DMS79 (cell line): ENCODE results near the gene ZBTB7C.
A peak's percentile ranks its signal among the peaks of the same experiment; 100 is the strongest.

Experiments
- DNase-seq: peaks from one replicate; lab custom pipeline; 2025; lab: John Stamatoyannopoulos, UW

Gene ZBTB7C

DNA sequence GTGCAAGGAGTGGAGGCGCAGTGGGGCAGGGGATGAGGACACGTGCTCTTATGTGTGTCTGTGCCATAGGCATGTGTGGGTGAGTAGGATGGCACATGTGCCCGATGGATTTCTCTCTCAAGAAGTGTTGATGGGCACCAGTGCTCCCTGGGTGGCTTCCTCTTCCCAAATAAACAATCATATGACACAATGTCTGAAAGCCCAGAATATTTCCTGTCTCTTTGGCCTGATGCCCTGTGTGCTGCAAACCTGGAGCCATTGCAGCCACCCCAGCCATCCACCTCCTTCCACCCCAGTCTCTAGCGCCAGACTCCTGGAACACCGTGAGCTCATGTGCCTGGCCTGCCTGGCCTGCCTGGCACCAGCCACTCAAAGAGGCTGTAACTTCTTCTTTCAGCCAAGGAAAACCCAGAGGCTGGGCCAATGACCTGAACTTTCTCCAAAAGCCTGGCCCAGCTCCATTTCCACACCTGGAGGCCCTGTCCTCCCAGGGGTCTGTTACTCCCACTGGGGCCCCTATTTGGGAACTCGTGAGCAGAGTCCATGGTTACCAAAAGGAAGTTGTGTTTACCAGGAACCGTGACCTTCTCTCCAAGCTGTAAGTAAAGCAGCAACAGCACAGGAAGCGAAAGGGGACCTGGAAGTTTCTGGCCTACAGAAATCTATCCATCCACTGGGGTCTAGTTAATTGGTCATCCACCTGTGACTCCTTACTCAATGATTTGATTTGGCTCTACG is 9.5 kb upstream of the ZBTB7C start:
- no peak for DNase-seq

DNA sequence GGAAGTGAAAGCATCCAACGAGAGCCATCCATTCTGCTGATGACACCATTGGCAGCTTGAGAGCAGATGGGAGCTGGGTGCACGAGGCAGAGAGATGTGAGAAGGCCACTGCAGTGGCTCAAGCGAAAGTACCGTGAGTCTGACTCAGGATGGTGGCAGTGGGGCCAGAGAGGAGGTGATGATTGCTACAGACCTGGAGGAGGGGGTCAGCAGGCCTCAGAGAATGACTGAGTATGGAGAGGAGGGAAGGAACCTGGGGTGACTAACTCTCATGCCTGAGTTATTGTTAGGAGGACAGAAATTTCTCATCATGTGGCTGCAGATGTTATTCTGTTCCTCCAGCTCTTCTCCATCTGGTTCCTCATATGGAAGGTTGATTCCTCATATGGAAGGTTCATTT is 8.8 kb upstream of the ZBTB7C start:
- no peak for DNase-seq

GRCh38 chr18:48413342-48413741 is 4.2 kb upstream of the ZBTB7C start:
- no peak for DNase-seq

GRCh38 chr18:48412339-48412929 is 3.3 kb upstream of the ZBTB7C start:
- DNase-seq, result peak; percentile 5

DNA sequence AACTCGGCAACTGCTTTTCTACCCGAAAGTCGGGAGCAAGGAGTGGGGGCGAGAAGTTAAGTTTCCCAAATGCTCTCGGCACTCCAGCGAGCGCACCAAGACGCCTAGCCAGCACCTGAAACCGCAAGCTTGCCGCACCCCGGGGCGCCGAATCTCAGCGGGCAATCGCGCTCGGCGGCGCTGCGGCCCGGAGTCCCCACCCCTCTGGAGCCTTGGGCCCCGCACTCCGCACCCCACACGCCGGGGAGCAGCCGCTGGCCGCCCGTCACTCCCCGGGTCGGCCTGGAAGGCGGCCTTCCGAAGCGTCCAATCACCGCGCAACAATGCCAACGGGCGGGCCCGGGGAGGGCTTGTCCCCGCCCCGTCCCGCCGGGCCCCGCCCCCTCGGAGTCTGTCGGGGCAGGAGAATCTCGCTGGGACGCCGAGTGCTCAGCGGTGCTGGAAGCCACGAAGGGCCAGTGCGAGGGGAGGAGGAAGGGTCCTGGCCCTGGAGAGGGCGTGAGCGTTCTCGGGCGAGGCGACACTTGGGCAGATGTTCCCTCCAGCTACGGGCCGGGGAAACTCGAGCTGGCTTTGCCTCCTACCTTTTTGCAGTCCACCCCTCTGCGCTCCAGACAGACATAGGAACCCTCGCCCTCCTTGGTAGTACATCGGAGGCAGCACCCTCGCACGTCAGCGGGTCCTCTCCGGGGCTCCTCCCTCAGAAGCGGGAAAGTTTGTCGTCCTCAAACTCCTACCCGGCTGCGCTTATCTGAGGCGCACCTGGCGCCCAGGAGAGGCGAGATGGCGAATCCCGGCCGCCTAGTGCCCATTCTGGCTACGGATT is 1.1 kb upstream of the ZBTB7C start:
- peak; percentile 76 for DNase-seq

DNA sequence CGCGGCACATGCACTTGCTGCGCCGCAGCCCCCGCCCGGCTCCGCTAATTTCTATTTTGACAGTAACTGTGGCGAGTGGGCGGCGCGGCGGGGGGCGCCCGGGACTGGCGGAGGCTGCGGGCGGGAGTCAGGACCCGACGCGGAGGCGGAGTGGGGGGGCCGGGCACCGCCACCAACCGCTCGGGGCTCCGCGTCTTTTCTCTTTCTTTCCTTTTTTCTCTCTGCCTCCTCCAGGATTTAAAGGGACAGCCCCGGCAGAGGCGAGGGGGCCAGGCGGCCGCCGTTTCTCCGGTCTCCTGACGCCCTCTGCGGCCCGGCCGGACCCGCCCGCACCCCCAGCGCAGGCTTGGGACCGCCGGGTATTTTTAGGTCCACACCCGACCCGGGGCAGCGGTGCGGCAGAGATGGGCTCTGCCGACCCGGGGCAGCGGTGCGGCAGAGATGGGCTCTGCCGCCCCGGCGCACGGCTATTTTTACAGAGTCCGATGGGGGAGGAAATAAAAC is 460 bp upstream of the ZBTB7C start:
- peak; percentile 46 for DNase-seq

GRCh38 chr18:48408111-48408726 is 964 bp downstream of the ZBTB7C start:
- DNase-seq, result peak; percentile 14

GRCh38 chr18:48407358-48407757 is 1.8 kb downstream of the ZBTB7C start:
- DNase-seq, result no peak

- no peak for DNase-seq
Observed at GRCh38 chr18:48405978-48406377, 3.2 kb downstream of the ZBTB7C start.

DNA sequence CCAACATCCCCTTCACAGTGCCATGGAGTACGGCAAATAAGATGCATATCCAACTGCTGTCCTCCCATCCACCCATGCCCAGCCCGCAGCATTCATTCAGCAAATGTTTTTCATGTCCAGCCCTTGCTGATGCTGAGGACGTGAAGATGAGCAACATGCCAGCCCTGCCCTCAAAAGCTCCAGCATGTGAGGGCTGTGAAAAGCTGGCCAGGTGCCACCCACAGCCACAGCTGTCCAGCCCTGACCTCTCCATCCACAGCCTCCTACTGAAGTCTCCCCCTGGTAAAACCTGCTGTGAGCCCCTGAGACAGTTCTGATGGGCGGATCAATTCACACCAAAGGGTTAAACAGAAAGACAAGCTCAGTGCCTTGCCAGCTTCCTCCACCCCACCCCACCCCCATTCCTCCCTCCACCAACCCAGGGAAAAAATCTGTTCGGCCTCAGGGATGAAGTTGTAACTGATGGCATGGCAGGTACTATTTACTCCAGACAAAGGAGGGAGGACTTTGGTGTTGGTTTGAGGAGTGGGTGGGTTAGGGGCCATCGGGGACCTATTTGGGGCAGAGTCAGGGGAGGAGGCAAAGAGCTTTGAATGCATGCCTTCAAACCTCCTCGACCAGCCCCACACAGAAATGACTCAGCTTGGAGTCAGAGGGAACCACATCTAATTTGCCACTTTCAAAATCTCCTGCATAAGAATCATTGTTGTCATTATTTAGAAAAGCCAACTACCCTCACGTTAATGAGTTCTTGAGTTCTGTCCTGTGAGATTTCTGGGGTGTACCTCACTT is 4.3 kb downstream of the ZBTB7C start:
- DNase-seq, result no peak

DNA sequence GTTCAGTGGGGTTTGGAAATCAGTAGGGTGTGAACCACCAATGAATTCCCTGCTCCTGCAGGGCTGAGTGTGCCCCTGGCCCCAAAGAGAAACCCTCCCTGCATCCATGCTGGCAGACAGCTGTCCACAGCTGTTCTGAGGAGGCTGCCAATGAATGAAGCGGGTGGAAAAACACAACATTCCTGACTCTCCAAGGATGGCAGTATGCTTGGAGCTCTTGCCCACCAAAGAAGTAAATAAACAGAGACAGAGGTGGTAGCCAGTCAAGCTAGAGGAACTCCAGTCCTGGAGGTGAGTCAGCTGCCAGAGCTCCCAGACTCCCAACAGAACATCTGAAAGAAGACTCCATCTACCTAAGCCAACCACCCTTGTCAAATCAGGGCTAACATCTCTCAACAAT is 6.2 kb downstream of the ZBTB7C start:
- DNase-seq, result no peak

DNA sequence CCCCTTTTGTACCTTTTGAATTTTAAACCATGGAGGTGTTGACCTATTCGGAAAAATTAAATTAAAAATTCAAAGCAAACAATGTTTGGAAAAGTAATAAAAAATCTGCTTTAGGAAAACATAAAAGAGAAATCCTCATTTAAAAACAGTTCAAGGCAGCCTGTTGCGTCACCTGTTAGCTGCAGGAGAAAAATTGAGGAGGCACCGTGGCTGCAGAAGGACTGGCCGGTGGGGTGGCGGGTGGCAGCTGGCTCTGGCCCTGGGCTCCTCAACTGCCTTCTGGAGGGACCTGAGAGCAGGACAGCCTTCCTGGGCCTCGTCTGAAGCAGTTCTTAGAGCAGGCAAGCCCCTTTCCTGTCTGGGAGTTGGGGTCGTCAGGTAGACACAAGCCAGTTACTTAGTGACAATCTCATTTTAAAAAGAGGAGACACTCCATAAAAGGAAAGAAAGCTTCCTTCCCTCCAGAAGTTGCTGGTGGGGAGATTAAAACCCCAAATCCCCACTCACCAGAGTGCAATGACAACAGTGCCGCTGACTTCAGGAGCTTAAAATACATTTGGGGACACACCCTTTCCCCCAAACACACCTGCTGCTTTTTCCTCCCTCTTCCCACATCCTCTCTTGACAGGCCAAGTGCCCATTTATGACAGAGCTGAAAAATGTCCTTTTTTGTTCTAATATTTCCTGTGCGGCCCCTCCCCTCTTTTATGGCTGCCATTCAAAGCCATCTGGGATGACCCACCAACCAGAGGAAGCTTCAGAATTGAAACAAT is 9.7 kb downstream of the ZBTB7C start:
- no peak for DNase-seq

GRCh38 chr18:48398074-48398473 is 11.1 kb downstream of the ZBTB7C start:
- no peak for DNase-seq

GRCh38 chr18:48397021-48397420 is 12.2 kb downstream of the ZBTB7C start:
- no peak for DNase-seq

- peak; percentile 16 for DNase-seq
Observed at GRCh38 chr18:48396561-48396960, 12.6 kb downstream of the ZBTB7C start.

DNA sequence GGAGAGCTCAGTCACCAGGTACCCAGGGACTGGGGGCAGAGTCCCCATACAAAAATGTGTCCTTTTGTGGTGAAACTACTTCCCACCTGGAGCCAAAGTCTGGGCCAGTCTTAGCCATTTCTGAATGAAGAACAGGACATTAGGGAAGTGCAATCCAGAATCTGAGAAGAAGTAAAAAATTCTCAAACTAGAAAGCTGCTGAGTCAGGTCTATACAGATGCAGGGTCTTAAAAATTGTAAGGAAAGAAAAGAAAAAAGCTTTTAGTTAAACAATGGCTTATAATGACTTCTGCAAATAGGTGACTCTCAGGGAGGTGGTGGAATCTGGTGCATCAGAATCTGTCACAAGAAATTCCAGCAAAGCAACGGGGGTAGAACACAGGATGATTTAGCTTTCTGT is 13.5 kb downstream of the ZBTB7C start:
- no peak for DNase-seq

GRCh38 chr18:48394176-48394575 is 15.0 kb downstream of the ZBTB7C start:
- no peak for DNase-seq

DNA sequence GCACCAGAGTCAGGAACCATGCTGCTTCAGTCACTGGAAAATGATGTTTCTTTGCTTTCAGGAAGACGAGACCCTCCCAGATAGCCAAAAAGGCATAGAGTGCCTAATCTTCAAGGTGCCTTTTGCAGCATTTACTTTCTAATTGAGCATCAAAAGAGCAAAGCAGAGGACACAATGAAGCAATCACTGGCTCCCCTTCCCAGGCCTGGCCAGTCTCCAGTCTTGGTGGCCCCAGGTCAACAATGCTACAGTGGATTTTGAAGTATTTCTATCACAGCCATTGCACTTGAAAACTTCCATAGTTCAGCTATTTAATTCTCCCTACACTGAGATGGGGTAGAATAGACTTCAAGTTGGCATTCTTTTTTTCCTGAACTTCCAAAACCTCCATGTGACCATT is 15.4 kb downstream of the ZBTB7C start:
- DNase-seq, result no peak

DNA sequence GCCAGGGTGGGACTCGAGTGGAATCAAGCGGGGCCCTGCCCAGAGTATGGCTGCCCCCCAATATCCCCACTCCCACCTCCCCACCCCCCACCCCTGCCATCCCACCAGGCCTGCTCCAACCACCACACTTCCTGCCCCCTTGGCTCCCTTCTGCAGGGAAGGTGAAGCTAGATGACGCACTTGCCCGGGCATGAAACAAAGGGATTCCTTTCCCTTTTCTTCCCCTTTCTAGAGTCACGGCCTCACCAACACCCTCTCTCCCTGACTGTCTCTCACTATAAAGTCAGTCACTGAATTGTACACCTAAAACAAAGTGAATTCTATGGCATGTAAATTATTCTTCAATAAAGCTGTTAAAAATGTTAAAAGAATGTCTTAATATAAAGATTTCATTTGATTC is 16.0 kb downstream of the ZBTB7C start:
- DNase-seq, result no peak

DNA sequence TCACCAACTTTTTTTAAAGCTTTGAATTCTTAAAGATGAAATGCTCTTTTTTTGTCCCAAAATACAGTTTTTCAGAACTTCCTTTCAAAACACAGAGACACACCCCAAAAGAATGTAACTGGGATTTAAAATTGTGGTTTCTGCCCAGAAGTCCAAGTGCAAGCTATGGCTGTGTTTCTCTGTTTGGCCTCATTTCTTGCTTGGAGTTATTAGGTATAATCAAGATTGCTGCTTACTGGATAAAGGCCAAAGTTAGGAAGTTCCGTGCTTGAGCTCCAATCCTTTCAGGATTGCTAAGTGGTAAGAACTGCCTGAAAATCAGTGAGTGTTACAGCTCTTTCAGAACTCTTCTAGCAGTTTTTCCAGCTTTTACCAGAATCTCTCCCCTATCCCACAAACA is 16.9 kb downstream of the ZBTB7C start:
- peak; percentile 19 for DNase-seq

- no peak for DNase-seq
Observed at GRCh38 chr18:48391868-48392267, 17.3 kb downstream of the ZBTB7C start.
